HepG2 (cell line): ENCODE results near the gene SLC27A2. TPM values are rescaled to one million over a fixed set of nuclear protein-coding genes. Genes with fewer than 3 reads are reported as not detected.
A peak's percentile ranks its signal among the peaks of the same experiment; 100 is the strongest.

Experiments
- CEBPG ChIP-seq: IDR thresholded peaks from 2 replicates; pipeline ENCODE4 v1.6.1; 2016
- CREB3 ChIP-seq: sonication (generic); formaldehyde crosslinking; IDR thresholded peaks from 2 replicates; pipeline ENCODE4 v1.5.0; 2020; ENCODE audit warnings: missing genetic modification reagents
- EZH2 ChIP-seq: conservative IDR thresholded peaks from 2 replicates; pipeline ENCODE4 v1.6.1; 2012; ENCODE audit warnings: mild to moderate bottlenecking, low read depth, low read length, moderate library complexity
- FOXM1 ChIP-seq: sonication (generic); formaldehyde crosslinking; IDR thresholded peaks from 2 replicates; pipeline ENCODE4 v1.5.0; 2020; ENCODE audit warnings: missing genetic modification reagents
- GLI4 ChIP-seq: sonication (generic); formaldehyde crosslinking; IDR thresholded peaks from 2 replicates; pipeline ENCODE4 v1.5.1; 2020; ENCODE audit warnings: missing genetic modification reagents, mild to moderate bottlenecking, moderate library complexity, borderline replicate concordance
- NBN ChIP-seq: fragments of 450-650 bp; conservative IDR thresholded peaks from 2 replicates; pipeline ENCODE4 v1.6.1; 2017
- NCOA2 ChIP-seq: sonication (generic); formaldehyde crosslinking; IDR thresholded peaks from 2 replicates; pipeline ENCODE4 v1.8.0; 2022; ENCODE audit warnings: inconsistent platforms
- NFYC ChIP-seq: IDR thresholded peaks from 2 replicates; pipeline ENCODE4 v1.6.1; 2016; ENCODE audit warnings: missing genetic modification reagents, missing compliant biosample characterization
- PRDM15 ChIP-seq: sonication (generic); formaldehyde crosslinking; IDR thresholded peaks from 2 replicates; pipeline ENCODE4 v1.4.0; 2020; ENCODE audit warnings: missing genetic modification reagents
- SP4 ChIP-seq: sonication (generic); formaldehyde crosslinking; IDR thresholded peaks from 2 replicates; pipeline ENCODE4 v1.8.1; 2023; ENCODE audit warnings: mild to moderate bottlenecking, missing genetic modification reagents
- STAG1 ChIP-seq: sonication (generic); formaldehyde crosslinking; IDR thresholded peaks from 2 replicates; pipeline ENCODE4 v1.4.0; 2020; ENCODE audit warnings: missing genetic modification reagents
- THRA ChIP-seq: sonication (generic); formaldehyde crosslinking; IDR thresholded peaks from 2 replicates; pipeline ENCODE4 v1.4.0; 2020; ENCODE audit warnings: missing genetic modification reagents, borderline replicate concordance
- ZBTB10 ChIP-seq: sonication (generic); formaldehyde crosslinking; IDR thresholded peaks from 2 replicates; pipeline ENCODE4 v1.4.0; 2020; ENCODE audit warnings: missing genetic modification reagents, borderline replicate concordance
- ZNF18 ChIP-seq: sonication (generic); formaldehyde crosslinking; IDR thresholded peaks from 2 replicates; pipeline ENCODE4 v1.8.0; 2022; ENCODE audit warnings: mild to moderate bottlenecking, missing genetic modification reagents; ENCODE audit not compliant: insufficient replicate concordance
- ZNF546 ChIP-seq: sonication (generic); formaldehyde crosslinking; conservative IDR thresholded peaks from 2 replicates; pipeline ENCODE4 v1.8.1; 2023; ENCODE audit warnings: mild to moderate bottlenecking, missing genetic modification reagents
- ZNF724P ChIP-seq: sonication (generic); formaldehyde crosslinking; IDR thresholded peaks from 2 replicates; pipeline ENCODE4 v1.8.0; 2022; ENCODE audit warnings: missing genetic modification reagents, borderline replicate concordance
- polyA plus RNA-seq, 8 experiments: library from polyadenylated mRNA; depleted of rRNA in 3 of 8; stranded (reverse) in 7 of 8; unstranded in 1 of 8; fragments of >200 nt; fragmentation: Illumina TruSeq in 4 of 8; extraction: Trizol in 4 of 8; gene quantifications; 2 replicates each; pipeline versions ENCODE4 v1.2.1 to v1.2.3, GENCODE V29; 2011 to 2016; ENCODE audit warnings: low read depth in 4 of 8, missing spikeins in 1 of 8, mixed read lengths in 1 of 8; ENCODE audit not compliant: insufficient read depth in 1 of 8
- total RNA-seq, 5 experiments: library from RNA; depleted of rRNA; stranded (reverse); fragments of >200 nt; fragmentation: Illumina TruSeq; extraction: Trizol; gene quantifications; 2 replicates each; pipeline ENCODE4 v1.2.3, GENCODE V29; 2016; ENCODE audit warnings: low read depth in 1 of 5

The SLC27A2 gene
- total and polyA plus RNA-seq, 2 of the 13 experiments (the other 11 are each of a cell fraction or from before 2014, with no cell fraction given) = 14.6 to 23.4 TPM

- no peak for TF ChIP-seq PRDM15 (CRISPR knock-in tag)
- no peak for TF ChIP-seq NBN
- no peak for TF ChIP-seq NFYC (CRISPR knock-in tag)
- TF ChIP-seq ZNF546 (CRISPR knock-in tag) = peak; percentile 27; the same call in 1 of the 2 replicates
- no peak for TF ChIP-seq NCOA2 (CRISPR knock-in tag)
- peak; percentile 55 for TF ChIP-seq ZNF18 (CRISPR knock-in tag)
- no peak for TF ChIP-seq CREB3 (CRISPR knock-in tag)
- no peak for TF ChIP-seq EZH2
- TF ChIP-seq FOXM1 (CRISPR knock-in tag) = no peak
- TF ChIP-seq CEBPG (CRISPR knock-in tag) = no peak
- peak; percentile 68 for TF ChIP-seq STAG1 (CRISPR knock-in tag)
- TF ChIP-seq SP4 (CRISPR knock-in tag) = no peak
- TF ChIP-seq ZBTB10 = no peak
- peak; percentile 92; the same call in 1 of the 2 replicates for TF ChIP-seq GLI4
- TF ChIP-seq THRA (CRISPR knock-in tag) = no peak
- 0 out of 2 replicates have a peak, but pooled peaks have one; percentile 35 for TF ChIP-seq ZNF724P
Measured at GRCh38 chr15:50181969-50182218, at the start of gene SLC27A2 (continued).
